WTC11 (cell line): Measurements from ENCODE around the gene GOSR1. TPM values are rescaled to one million over a fixed set of nuclear protein-coding genes. Genes with fewer than 3 reads are reported as not detected.

Source experiments
- ATAC-seq: fragments of 200-7000 bp; cut with Tn5 transposase; 2 replicates; pipeline ENCODE4 v1.10.0; 2021; ENCODE audit warnings: mild to moderate bottlenecking, moderate library complexity
- CTCF ChIA-PET: fragments of 300-600 bp; sonication (Branson Sonifier 250); formaldehyde crosslinking; loops from one replicate; lab custom pipeline; 2021; ENCODE audit warnings: antibody characterized with exemption; lab: Charles Lee
- POLR2A ChIA-PET: fragments of 350-600 bp; sonication (Branson Sonifier 250); formaldehyde crosslinking; loops from one replicate; lab custom pipeline; 2021; ENCODE audit warnings: antibody characterized with exemption; lab: Charles Lee
- DNase-seq: peaks from one replicate; pipeline ENCODE4 v3.0.0; 2021; ENCODE audit warnings: low spot score
- H3K27ac Mint-ChIP-seq: 2 replicates; pipeline ENCODE4 v1.8.0; 2021; ENCODE audit warnings: mixed read lengths
- H3K27me3 Mint-ChIP-seq: 2 replicates; pipeline ENCODE4 v1.8.0; 2021; ENCODE audit warnings: low read depth, mild to moderate bottlenecking, moderate library complexity, mixed read lengths
- H3K36me3 Mint-ChIP-seq: 2 replicates; pipeline ENCODE4 v1.8.0; 2021; ENCODE audit warnings: mixed read lengths
- H3K4me1 Mint-ChIP-seq: 2 replicates; pipeline ENCODE4 v1.8.0; 2022; ENCODE audit warnings: mixed read lengths
- H3K4me3 Mint-ChIP-seq: 2 replicates; pipeline ENCODE4 v1.8.0; 2021; ENCODE audit warnings: mild to moderate bottlenecking, moderate library complexity, mixed read lengths
- H3K9me3 Mint-ChIP-seq: 2 replicates; pipeline ENCODE4 v1.8.0; 2021; ENCODE audit warnings: mixed read lengths
- ATF6 ChIP-seq: sonication (generic); formaldehyde crosslinking; IDR thresholded peaks from 2 replicates; pipeline ENCODE4 v1.8.1; 2023; ENCODE audit warnings: mild to moderate bottlenecking, missing genetic modification reagents
- CTCF ChIP-seq: fragments of 200-600 bp; IDR thresholded peaks from 2 replicates; pipeline ENCODE4 v1.8.0; 2022; ENCODE audit warnings: antibody characterized with exemption
- FOXJ3 ChIP-seq: sonication (generic); formaldehyde crosslinking; IDR thresholded peaks from 2 replicates; pipeline ENCODE4 v1.9.0; 2021; ENCODE audit warnings: missing genetic modification reagents, mild to moderate bottlenecking, borderline replicate concordance
- GABPB1 ChIP-seq: sonication (generic); formaldehyde crosslinking; IDR thresholded peaks from 2 replicates; pipeline ENCODE4 v1.8.1; 2023; ENCODE audit warnings: mild to moderate bottlenecking, missing genetic modification reagents
- GTF2I ChIP-seq: fragments of 250-450 bp; sonication (Bioruptor Pico); conservative IDR thresholded peaks from 2 replicates; pipeline ENCODE4 v1.4.0; 2021; ENCODE audit warnings: mild to moderate bottlenecking
- HMGA2 ChIP-seq: fragments of 250-450 bp; sonication (Bioruptor Pico); IDR thresholded peaks from 2 replicates; pipeline ENCODE4 v1.4.0; 2021; ENCODE audit warnings: mild to moderate bottlenecking, moderate library complexity
- IRF2 ChIP-seq: sonication (generic); formaldehyde crosslinking; IDR thresholded peaks from 2 replicates; pipeline ENCODE4 v1.8.0; 2022; ENCODE audit warnings: low read depth, missing genetic modification reagents, borderline replicate concordance
- JAZF1 ChIP-seq: fragments of 250-450 bp; sonication (Bioruptor Pico); IDR thresholded peaks from 2 replicates; pipeline ENCODE4 v1.9.0; 2021; ENCODE audit warnings: moderate library complexity, mild to moderate bottlenecking, inconsistent platforms
- JUN ChIP-seq: sonication (generic); formaldehyde crosslinking; IDR thresholded peaks from 2 replicates; pipeline ENCODE4 v1.8.0; 2023; ENCODE audit warnings: mild to moderate bottlenecking, missing genetic modification reagents
- NR1H2 ChIP-seq: sonication (generic); formaldehyde crosslinking; IDR thresholded peaks from 2 replicates; pipeline ENCODE4 v1.9.0; 2021; ENCODE audit warnings: mild to moderate bottlenecking, moderate library complexity, missing genetic modification reagents
- SMAD4 ChIP-seq: sonication (generic); formaldehyde crosslinking; IDR thresholded peaks from 2 replicates; pipeline ENCODE4 v1.8.0; 2022; ENCODE audit warnings: mild to moderate bottlenecking, missing genetic modification reagents
- STAT6 ChIP-seq: sonication (generic); formaldehyde crosslinking; conservative IDR thresholded peaks from 2 replicates; pipeline ENCODE4 v1.8.1; 2023; ENCODE audit warnings: mild to moderate bottlenecking, low read depth, missing genetic modification reagents, moderate library complexity
- ZNF396 ChIP-seq: fragments of 250-450 bp; sonication (Bioruptor Pico); IDR thresholded peaks from 2 replicates; pipeline ENCODE4 v1.8.0; 2021; ENCODE audit warnings: mild to moderate bottlenecking, moderate library complexity, borderline replicate concordance
- total RNA-seq: library from RNA; stranded (reverse); gene quantifications from 3 replicates; pipeline ENCODE4 v1.2.3, GENCODE V29; 2021
- TF ChIP-seq, protein P1 (sequence below): sonication (generic); formaldehyde crosslinking; IDR thresholded peaks from 2 replicates; pipeline ENCODE4 v1.8.0; 2023; ENCODE audit warnings: missing genetic modification reagents, mild to moderate bottlenecking, borderline replicate concordance
- TF ChIP-seq, protein P2 (sequence below): sonication (generic); formaldehyde crosslinking; IDR thresholded peaks from 2 replicates; pipeline ENCODE4 v1.8.0; 2022; ENCODE audit warnings: mild to moderate bottlenecking, missing genetic modification reagents
- TF ChIP-seq, protein P3 (sequence below): sonication (generic); formaldehyde crosslinking; IDR thresholded peaks from 2 replicates; pipeline ENCODE4 v1.8.1; 2022; ENCODE audit warnings: low read depth, missing genetic modification reagents, borderline replicate concordance
- TF ChIP-seq, protein P4 (sequence below): sonication (generic); formaldehyde crosslinking; IDR thresholded peaks from 2 replicates; pipeline ENCODE4 v1.8.1; 2023; ENCODE audit warnings: mild to moderate bottlenecking, missing genetic modification reagents, moderate library complexity
- TF ChIP-seq, protein P5 (sequence below): sonication (generic); formaldehyde crosslinking; IDR thresholded peaks from 2 replicates; pipeline ENCODE4 v1.8.1; 2023; ENCODE audit warnings: mild to moderate bottlenecking, missing genetic modification reagents
- TF ChIP-seq, protein P6 (sequence below): sonication (generic); formaldehyde crosslinking; IDR thresholded peaks from 2 replicates; pipeline ENCODE4 v1.8.1; 2023; ENCODE audit warnings: mild to moderate bottlenecking, moderate library complexity, missing genetic modification reagents

Gene GOSR1
- total RNA-seq, 1 experiment from 2014 or later = 37.4 TPM

DNA sequence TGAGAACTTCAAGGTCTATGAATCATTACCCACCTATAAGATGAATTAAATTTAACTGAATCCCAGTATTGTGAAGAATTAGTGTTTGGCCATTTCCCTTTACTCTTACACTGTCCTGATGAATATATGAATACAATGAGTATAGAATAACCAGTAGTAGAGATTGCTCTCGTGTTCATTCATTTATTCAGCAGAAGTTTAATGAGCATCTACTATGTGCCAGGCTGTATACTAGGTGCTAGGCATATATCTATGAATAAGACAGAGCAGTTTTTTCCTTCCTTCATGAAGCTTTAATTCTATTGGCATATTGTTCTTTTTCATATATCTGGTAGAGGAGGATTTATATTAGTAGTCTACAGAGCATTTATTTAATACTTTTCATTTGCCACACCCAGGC is 6.0 kb downstream of the GOSR1 start:
- Mint-ChIP-seq H3K4me1 (peaks cover 2% of the 10 kb centered on the region), H3K4me3 (no peak overlapping the region), H3K27me3 (no peaks in the 10 kb centered on the region), H3K36me3 (peaks cover 57% of the 10 kb centered on the region), H3K27ac (no peak overlapping the region), H3K9me3 (no peaks in the 10 kb centered on the region)
- DNase-seq = no peak
- POLR2A ChIA-PET = no interaction called here
- TF ChIP-seq, protein P1, sequence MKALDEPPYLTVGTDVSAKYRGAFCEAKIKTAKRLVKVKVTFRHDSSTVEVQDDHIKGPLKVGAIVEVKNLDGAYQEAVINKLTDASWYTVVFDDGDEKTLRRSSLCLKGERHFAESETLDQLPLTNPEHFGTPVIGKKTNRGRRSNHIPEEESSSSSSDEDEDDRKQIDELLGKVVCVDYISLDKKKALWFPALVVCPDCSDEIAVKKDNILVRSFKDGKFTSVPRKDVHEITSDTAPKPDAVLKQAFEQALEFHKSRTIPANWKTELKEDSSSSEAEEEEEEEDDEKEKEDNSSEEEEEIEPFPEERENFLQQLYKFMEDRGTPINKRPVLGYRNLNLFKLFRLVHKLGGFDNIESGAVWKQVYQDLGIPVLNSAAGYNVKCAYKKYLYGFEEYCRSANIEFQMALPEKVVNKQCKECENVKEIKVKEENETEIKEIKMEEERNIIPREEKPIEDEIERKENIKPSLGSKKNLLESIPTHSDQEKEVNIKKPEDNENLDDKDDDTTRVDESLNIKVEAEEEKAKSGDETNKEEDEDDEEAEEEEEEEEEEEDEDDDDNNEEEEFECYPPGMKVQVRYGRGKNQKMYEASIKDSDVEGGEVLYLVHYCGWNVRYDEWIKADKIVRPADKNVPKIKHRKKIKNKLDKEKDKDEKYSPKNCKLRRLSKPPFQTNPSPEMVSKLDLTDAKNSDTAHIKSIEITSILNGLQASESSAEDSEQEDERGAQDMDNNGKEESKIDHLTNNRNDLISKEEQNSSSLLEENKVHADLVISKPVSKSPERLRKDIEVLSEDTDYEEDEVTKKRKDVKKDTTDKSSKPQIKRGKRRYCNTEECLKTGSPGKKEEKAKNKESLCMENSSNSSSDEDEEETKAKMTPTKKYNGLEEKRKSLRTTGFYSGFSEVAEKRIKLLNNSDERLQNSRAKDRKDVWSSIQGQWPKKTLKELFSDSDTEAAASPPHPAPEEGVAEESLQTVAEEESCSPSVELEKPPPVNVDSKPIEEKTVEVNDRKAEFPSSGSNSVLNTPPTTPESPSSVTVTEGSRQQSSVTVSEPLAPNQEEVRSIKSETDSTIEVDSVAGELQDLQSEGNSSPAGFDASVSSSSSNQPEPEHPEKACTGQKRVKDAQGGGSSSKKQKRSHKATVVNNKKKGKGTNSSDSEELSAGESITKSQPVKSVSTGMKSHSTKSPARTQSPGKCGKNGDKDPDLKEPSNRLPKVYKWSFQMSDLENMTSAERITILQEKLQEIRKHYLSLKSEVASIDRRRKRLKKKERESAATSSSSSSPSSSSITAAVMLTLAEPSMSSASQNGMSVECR (CRISPR knock-in tag) = no peak
- TF ChIP-seq ZNF396 (CRISPR knock-in tag) (no peak), FOXJ3 (CRISPR knock-in tag) (no peak), SMAD4 (CRISPR knock-in tag) (no peak), IRF2 (no peak), CTCF (no peak), NR1H2 (CRISPR knock-in tag) (no peak), HMGA2 (CRISPR knock-in tag) (no peak), STAT6 (no peak), JUN (CRISPR knock-in tag) (no peak), JAZF1 (CRISPR knock-in tag) (no peak)
- TF ChIP-seq, protein P2, sequence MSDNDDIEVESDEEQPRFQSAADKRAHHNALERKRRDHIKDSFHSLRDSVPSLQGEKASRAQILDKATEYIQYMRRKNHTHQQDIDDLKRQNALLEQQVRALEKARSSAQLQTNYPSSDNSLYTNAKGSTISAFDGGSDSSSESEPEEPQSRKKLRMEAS = no peak
- TF ChIP-seq, protein P3, sequence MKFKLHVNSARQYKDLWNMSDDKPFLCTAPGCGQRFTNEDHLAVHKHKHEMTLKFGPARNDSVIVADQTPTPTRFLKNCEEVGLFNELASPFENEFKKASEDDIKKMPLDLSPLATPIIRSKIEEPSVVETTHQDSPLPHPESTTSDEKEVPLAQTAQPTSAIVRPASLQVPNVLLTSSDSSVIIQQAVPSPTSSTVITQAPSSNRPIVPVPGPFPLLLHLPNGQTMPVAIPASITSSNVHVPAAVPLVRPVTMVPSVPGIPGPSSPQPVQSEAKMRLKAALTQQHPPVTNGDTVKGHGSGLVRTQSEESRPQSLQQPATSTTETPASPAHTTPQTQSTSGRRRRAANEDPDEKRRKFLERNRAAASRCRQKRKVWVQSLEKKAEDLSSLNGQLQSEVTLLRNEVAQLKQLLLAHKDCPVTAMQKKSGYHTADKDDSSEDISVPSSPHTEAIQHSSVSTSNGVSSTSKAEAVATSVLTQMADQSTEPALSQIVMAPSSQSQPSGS (CRISPR knock-in tag) = no peak
- TF ChIP-seq, protein P4, sequence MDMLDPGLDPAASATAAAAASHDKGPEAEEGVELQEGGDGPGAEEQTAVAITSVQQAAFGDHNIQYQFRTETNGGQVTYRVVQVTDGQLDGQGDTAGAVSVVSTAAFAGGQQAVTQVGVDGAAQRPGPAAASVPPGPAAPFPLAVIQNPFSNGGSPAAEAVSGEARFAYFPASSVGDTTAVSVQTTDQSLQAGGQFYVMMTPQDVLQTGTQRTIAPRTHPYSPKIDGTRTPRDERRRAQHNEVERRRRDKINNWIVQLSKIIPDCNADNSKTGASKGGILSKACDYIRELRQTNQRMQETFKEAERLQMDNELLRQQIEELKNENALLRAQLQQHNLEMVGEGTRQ (CRISPR knock-in tag) = no peak
- CTCF ChIA-PET = no interaction called here
- no peak for ATAC-seq

- no peak overlapping the region for H3K27ac Mint-ChIP-seq
- no peaks in the 10 kb centered on the region for H3K9me3 Mint-ChIP-seq
- ChIA-PET CTCF (no interaction called here), POLR2A (no interaction called here)
- ATAC-seq = no peak
- no peaks in the 10 kb centered on the region for H3K27me3 Mint-ChIP-seq
- H3K4me3 Mint-ChIP-seq = no peak overlapping the region
- H3K36me3 Mint-ChIP-seq = peaks cover 64% of the 10 kb centered on the region
- no peak for DNase-seq
- H3K4me1 Mint-ChIP-seq = no peaks in the 10 kb centered on the region
- TF ChIP-seq, protein P5, sequence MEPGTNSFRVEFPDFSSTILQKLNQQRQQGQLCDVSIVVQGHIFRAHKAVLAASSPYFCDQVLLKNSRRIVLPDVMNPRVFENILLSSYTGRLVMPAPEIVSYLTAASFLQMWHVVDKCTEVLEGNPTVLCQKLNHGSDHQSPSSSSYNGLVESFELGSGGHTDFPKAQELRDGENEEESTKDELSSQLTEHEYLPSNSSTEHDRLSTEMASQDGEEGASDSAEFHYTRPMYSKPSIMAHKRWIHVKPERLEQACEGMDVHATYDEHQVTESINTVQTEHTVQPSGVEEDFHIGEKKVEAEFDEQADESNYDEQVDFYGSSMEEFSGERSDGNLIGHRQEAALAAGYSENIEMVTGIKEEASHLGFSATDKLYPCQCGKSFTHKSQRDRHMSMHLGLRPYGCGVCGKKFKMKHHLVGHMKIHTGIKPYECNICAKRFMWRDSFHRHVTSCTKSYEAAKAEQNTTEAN = no peak
- TF ChIP-seq GTF2I (no peak), ATF6 (CRISPR knock-in tag) (no peak), GABPB1 (CRISPR knock-in tag) (no peak)
- TF ChIP-seq, protein P6, sequence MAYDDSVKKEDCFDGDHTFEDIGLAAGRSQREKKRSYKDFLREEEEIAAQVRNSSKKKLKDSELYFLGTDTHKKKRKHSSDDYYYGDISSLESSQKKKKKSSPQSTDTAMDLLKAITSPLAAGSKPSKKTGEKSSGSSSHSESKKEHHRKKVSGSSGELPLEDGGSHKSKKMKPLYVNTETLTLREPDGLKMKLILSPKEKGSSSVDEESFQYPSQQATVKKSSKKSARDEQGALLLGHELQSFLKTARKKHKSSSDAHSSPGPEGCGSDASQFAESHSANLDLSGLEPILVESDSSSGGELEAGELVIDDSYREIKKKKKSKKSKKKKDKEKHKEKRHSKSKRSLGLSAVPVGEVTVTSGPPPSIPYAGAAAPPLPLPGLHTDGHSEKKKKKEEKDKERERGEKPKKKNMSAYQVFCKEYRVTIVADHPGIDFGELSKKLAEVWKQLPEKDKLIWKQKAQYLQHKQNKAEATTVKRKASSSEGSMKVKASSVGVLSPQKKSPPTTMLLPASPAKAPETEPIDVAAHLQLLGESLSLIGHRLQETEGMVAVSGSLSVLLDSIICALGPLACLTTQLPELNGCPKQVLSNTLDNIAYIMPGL (CRISPR knock-in tag) = no peak
Observed at GRCh38 chr17:30493780-30494179, 16.6 kb downstream of the GOSR1 start.
